Measurements from ENCODE around the gene SLC22A3.

- TF ChIP-seq CTCF (CRISPR knock-in tag; IDR thresholded peaks at IDR 0.05) = no peak
- TF ChIP-seq ZNF251 (CRISPR knock-in tag; IDR thresholded peaks at IDR 0.05) = no peak
- TF ChIP-seq JUN (CRISPR knock-in tag; IDR thresholded peaks at IDR 0.05) = no peak
These were observed 853 bp downstream of the SLC22A3 start for GRCh38 chr6:160349020-160349441.

Data from HepG2 (cell line).